OCI-LY1 (cell line): ENCODE results near the gene RCAN3.

Experiments
- CTCF ChIP-seq: fragments of 200-600 bp; sonication (generic), shearing (Covaris generic); IDR thresholded peaks from 2 replicates; pipeline ENCODE4 v1.5.1; 2017; ENCODE audit warnings: mild to moderate bottlenecking, antibody characterized with exemption, low read length, moderate library complexity, mixed read lengths
- EZH2 ChIP-seq: fragments of 200-600 bp; sonication (generic), shearing (Covaris generic); IDR thresholded peaks from 2 replicates; pipeline ENCODE4 v1.8.0; 2017; ENCODE audit warnings: borderline replicate concordance, mixed run types, mild to moderate bottlenecking, antibody characterized with exemption, low read length, moderate library complexity, mixed read lengths

DNA sequence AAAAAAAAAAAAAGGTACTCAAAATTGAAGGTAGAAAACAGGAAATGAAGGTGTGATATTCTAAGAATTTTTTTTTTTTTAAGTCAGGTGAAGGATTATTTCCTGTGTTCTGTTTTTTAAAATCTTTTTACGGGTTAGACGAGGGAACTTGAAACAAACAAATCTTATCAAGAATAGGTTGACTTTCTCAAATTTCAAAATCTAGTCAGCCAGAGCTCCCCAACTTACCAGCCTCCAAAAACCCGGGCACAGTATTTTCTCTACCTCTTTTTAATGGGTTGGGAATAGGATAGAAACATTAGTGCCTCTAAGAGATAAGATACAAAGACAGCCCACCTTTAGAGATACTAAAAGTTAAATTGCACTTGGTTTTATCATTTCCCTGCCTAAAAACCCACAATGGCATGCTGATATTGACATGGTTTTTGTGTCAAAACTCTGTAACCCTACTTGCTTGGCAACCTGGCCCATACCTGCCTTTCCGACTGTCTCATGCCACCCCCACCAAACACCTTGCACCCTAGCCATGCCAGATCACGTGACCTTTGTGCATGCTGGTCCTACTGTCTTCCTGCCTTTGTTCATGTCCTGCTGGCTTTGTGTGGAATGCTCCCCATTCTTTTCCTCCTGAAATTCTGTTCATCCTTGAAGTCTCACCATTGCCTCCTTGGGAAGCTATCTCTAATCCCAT, 4.2 kb downstream of the RCAN3 start:
- TF ChIP-seq CTCF (no peak), EZH2 (no peak)
